ENCODE measurements around the gene BRINP3.

Gene BRINP3

DNA sequence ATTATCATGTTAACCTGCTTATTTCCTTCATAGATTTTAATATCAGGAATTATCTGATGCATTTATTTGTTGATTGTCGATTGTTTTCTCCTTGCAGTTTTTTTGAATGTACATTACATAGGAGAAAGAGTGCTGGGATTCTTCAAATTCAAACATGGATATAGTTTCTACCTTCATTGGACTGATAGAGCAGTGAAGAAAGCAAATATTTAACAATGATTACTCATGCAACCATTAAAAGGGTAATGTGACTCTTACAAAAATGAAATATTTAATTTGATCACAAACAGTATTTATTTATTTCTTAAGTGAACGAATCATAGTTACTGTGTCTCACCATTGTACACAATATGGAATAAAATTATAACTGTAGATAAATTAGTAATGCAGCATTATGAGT, 350.9 kb downstream of the BRINP3 start:
- no peak for TF ChIP-seq NFIC (IDR thresholded peaks at IDR 0.05)
- TF ChIP-seq CREB1 (IDR thresholded peaks at IDR 0.05; ENCODE audit: low read depth), result no peak
- no peak for TF ChIP-seq TAF1 (IDR thresholded peaks at IDR 0.05; ENCODE audit: low read depth)
- TF ChIP-seq TEAD4 (IDR thresholded peaks at IDR 0.05), result no peak
- TF ChIP-seq, protein P1, sequence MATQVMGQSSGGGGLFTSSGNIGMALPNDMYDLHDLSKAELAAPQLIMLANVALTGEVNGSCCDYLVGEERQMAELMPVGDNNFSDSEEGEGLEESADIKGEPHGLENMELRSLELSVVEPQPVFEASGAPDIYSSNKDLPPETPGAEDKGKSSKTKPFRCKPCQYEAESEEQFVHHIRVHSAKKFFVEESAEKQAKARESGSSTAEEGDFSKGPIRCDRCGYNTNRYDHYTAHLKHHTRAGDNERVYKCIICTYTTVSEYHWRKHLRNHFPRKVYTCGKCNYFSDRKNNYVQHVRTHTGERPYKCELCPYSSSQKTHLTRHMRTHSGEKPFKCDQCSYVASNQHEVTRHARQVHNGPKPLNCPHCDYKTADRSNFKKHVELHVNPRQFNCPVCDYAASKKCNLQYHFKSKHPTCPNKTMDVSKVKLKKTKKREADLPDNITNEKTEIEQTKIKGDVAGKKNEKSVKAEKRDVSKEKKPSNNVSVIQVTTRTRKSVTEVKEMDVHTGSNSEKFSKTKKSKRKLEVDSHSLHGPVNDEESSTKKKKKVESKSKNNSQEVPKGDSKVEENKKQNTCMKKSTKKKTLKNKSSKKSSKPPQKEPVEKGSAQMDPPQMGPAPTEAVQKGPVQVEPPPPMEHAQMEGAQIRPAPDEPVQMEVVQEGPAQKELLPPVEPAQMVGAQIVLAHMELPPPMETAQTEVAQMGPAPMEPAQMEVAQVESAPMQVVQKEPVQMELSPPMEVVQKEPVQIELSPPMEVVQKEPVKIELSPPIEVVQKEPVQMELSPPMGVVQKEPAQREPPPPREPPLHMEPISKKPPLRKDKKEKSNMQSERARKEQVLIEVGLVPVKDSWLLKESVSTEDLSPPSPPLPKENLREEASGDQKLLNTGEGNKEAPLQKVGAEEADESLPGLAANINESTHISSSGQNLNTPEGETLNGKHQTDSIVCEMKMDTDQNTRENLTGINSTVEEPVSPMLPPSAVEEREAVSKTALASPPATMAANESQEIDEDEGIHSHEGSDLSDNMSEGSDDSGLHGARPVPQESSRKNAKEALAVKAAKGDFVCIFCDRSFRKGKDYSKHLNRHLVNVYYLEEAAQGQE (IDR thresholded peaks at IDR 0.05; ENCODE audit: low read depth), result no peak
- no peak for TF ChIP-seq EGR1 (IDR thresholded peaks at IDR 0.05)
- no peak for TF ChIP-seq TCF12 (IDR thresholded peaks at IDR 0.05; ENCODE audit: low read depth)
- no peak for TF ChIP-seq CEBPB (IDR thresholded peaks at IDR 0.05)
- TF ChIP-seq YY1 (IDR thresholded peaks at IDR 0.05; ENCODE audit: low read depth), result no peak
- no peak for TF ChIP-seq ZBTB7A (IDR thresholded peaks at IDR 0.05; ENCODE audit: low read depth)

GRCh38 chr1:190124068-190124467, 353.6 kb downstream of the BRINP3 start:
- no peak for TF ChIP-seq NFIC (IDR thresholded peaks at IDR 0.05)
- no peak for TF ChIP-seq TEAD4 (IDR thresholded peaks at IDR 0.05)
- TF ChIP-seq TCF12 (IDR thresholded peaks at IDR 0.05; ENCODE audit: low read depth), result no peak
- no peak for TF ChIP-seq RAD21 (IDR thresholded peaks at IDR 0.05; ENCODE audit: low read depth)
- TF ChIP-seq MAX (IDR thresholded peaks at IDR 0.05), result no peak

DNA sequence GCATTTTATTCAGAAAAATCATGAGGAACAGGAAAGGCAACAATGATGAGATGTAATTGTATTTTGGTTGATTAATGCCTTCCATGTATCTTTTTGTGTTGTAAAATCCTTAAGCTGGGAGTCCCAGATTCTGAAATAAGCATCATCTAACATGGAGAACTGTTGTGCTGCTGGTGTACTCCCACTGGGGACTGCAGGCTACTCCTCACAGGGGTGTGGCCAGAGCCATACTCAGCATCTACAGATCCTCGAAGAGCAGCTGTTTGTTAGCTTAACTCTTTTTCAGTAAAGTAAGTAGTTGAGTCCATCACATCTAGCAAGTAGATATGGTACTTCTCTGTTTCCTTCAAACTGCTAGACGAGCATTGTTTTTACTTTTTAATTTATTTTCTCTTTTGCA, 358.0 kb downstream of the BRINP3 start:
- TF ChIP-seq FOXM1 (IDR thresholded peaks at IDR 0.05; ENCODE audit: borderline replicate concordance, low read depth), result no peak
- TF ChIP-seq RAD21 (IDR thresholded peaks at IDR 0.05; ENCODE audit: low read depth), result no peak
- no peak for TF ChIP-seq TCF12 (IDR thresholded peaks at IDR 0.05; ENCODE audit: low read depth)
- no peak for TF ChIP-seq TAF1 (IDR thresholded peaks at IDR 0.05; ENCODE audit: low read depth)

DNA sequence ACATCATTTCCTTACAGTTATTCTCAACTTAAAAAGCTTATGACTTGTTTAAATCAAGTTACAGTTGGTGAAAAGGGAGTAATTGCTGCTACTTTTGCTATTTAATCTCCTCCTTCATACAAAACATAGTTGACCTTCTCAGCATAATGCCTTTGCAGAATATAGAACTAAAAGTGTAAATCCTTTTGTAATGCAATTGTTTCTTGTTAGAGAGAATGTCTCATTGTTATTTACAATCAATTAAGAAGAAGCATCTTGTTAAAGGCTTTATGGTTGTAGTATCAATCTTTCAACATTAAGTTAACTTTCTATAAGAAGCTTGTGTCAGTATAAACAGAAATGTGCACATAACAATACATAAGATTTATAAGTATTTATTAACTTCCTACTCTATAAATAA, 360.7 kb downstream of the BRINP3 start:
- TF ChIP-seq FOXM1 (IDR thresholded peaks at IDR 0.05; ENCODE audit: borderline replicate concordance, low read depth) (no peak), EP300 (IDR thresholded peaks at IDR 0.05; ENCODE audit: borderline replicate concordance) (no peak)
- TF ChIP-seq, protein P2, sequence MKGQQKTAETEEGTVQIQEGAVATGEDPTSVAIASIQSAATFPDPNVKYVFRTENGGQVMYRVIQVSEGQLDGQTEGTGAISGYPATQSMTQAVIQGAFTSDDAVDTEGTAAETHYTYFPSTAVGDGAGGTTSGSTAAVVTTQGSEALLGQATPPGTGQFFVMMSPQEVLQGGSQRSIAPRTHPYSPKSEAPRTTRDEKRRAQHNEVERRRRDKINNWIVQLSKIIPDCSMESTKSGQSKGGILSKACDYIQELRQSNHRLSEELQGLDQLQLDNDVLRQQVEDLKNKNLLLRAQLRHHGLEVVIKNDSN (IDR thresholded peaks at IDR 0.05), result no peak

- TF ChIP-seq RAD21 (IDR thresholded peaks at IDR 0.05; ENCODE audit: low read depth), result no peak
- TF ChIP-seq, protein P2 (IDR thresholded peaks at IDR 0.05), result no peak
- TF ChIP-seq FOXM1 (IDR thresholded peaks at IDR 0.05; ENCODE audit: borderline replicate concordance, low read depth), result no peak
- TF ChIP-seq CREB1 (IDR thresholded peaks at IDR 0.05; ENCODE audit: low read depth), result no peak
- TF ChIP-seq ZBTB7A (IDR thresholded peaks at IDR 0.05; ENCODE audit: low read depth), result no peak
- TF ChIP-seq, protein P1 (IDR thresholded peaks at IDR 0.05; ENCODE audit: low read depth), result no peak
- TF ChIP-seq CEBPB (IDR thresholded peaks at IDR 0.05), result no peak
- no peak for TF ChIP-seq MAX (IDR thresholded peaks at IDR 0.05)
- TF ChIP-seq TEAD4 (IDR thresholded peaks at IDR 0.05), result no peak
- TF ChIP-seq YY1 (IDR thresholded peaks at IDR 0.05; ENCODE audit: low read depth), result no peak
- TF ChIP-seq EP300 (IDR thresholded peaks at IDR 0.05; ENCODE audit: borderline replicate concordance), result no peak
- TF ChIP-seq TAF1 (IDR thresholded peaks at IDR 0.05; ENCODE audit: low read depth), result no peak
- TF ChIP-seq EGR1 (IDR thresholded peaks at IDR 0.05), result no peak
- TF ChIP-seq NFIC (IDR thresholded peaks at IDR 0.05), result no peak
- no peak for TF ChIP-seq TCF12 (IDR thresholded peaks at IDR 0.05; ENCODE audit: low read depth)
Measured at GRCh38 chr1:190104961-190105360, 372.7 kb downstream of the BRINP3 start.

DNA sequence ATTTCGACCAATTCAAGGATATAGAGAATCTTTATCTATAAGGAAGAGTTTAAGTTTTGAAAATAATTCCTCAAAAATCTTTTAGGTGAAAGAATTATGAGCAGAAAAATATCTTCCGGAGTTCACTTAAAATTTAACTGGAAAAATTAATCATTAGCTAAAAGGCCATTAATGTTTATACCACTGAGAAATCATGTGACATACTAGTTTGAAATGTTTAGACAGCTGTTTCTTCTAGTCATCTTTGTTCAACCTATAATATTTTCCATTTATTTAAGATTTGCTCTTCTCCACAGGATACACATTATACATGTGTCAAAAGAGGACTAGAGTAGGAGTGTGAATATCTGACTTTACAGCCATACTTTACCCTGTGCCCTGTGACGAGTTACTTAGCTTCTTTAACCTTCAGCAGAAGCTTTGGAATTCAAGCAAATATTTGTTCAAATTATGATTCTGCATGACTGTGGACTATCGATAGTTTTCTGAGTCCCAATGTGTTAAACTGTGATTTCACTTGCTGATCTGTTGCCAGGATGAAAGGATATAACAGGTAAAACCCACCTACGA, 374.8 kb downstream of the BRINP3 start:
- no peak for TF ChIP-seq EGR1 (IDR thresholded peaks at IDR 0.05)
- no peak for TF ChIP-seq TAF1 (IDR thresholded peaks at IDR 0.05; ENCODE audit: low read depth)
- TF ChIP-seq CEBPB (IDR thresholded peaks at IDR 0.05), result no peak

DNA sequence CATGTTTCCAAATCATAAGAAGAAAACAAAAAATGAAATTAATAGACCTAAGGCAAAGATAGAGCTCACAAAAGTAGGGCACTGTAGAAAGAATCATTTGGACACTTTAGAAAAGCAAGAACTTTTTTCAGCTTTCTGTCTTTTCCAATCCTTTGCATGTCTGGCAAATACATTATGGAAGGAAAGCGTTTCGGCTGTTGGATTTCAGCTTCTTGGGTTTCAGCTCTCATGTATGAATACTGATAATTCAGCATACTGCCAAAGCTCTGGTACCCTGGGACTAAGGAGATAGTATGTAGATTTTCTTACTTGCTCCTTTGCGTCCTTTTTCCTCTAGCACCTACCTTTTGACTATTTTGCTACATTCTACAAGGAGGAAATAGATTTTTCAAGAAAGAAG, 375.9 kb downstream of the BRINP3 start:
- TF ChIP-seq TEAD4 (IDR thresholded peaks at IDR 0.05), result no peak
- TF ChIP-seq NFIC (IDR thresholded peaks at IDR 0.05), result no peak
- no peak for TF ChIP-seq RAD21 (IDR thresholded peaks at IDR 0.05; ENCODE audit: low read depth)
- no peak for TF ChIP-seq MAX (IDR thresholded peaks at IDR 0.05)
- TF ChIP-seq ZBTB7A (IDR thresholded peaks at IDR 0.05; ENCODE audit: low read depth), result no peak
- TF ChIP-seq CEBPB (IDR thresholded peaks at IDR 0.05), result no peak
- no peak for TF ChIP-seq CREB1 (IDR thresholded peaks at IDR 0.05; ENCODE audit: low read depth)
- no peak for TF ChIP-seq YY1 (IDR thresholded peaks at IDR 0.05; ENCODE audit: low read depth)
- TF ChIP-seq, protein P2 (IDR thresholded peaks at IDR 0.05), result no peak
- no peak for TF ChIP-seq FOXM1 (IDR thresholded peaks at IDR 0.05; ENCODE audit: borderline replicate concordance, low read depth)
- TF ChIP-seq TAF1 (IDR thresholded peaks at IDR 0.05; ENCODE audit: low read depth), result no peak
- TF ChIP-seq EP300 (IDR thresholded peaks at IDR 0.05; ENCODE audit: borderline replicate concordance), result no peak
- TF ChIP-seq, protein P1 (IDR thresholded peaks at IDR 0.05; ENCODE audit: low read depth), result no peak

All from Ishikawa (cell line).